Stimulated activated CD4-positive, alpha-beta T cell treated with anti-CD3 and anti-CD28 coated beads, Interleukin-4, amount 100 ng/mL, for 48 hours (primary cell): ENCODE results near the gene ITGA8.
"Not testable (repeated sequence)": the region's sequence is repeated elsewhere in the genome, so short reads cannot be mapped to it uniquely, and the experiment has no call there.

Experiments
- DNase-seq, 2 donors: peaks; one replicate each; pipeline ENCODE4 v3.0.0-alpha.2; 2020; ENCODE audit warnings: low read depth in 2 of 2

ITGA8 gene

GRCh38 chr10:15681076-15681475 lies 38.6 kb downstream of the ITGA8 start:
- no peak for DNase-seq

GRCh38 chr10:15678851-15679250 lies 40.9 kb downstream of the ITGA8 start:
- no peak for DNase-seq

GRCh38 chr10:15672469-15672868 lies 47.3 kb downstream of the ITGA8 start:
- no peak for DNase-seq

- DNase-seq, result no peak
Observed at GRCh38 chr10:15670880-15671279, 48.8 kb downstream of the ITGA8 start.

DNA sequence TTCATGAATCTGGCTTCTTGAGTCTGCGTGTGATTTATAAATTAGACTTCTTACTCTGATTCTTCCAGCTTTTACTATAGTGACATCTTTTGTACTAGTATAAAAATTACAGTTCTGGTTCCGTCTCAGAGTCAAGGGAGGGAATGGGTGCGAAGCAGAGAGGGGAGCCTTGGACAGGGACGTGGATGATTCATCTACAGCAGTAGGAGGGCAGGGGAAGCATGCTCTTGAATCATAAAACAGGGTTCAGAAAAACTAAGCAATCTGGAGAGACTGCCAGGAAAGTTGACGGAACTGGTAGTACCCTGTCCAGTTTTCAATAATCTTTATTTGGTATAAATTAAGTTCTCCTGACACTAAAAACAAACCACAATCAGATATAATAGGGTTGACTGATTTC lies 58.1 kb downstream of the ITGA8 start:
- no peak for DNase-seq

DNA sequence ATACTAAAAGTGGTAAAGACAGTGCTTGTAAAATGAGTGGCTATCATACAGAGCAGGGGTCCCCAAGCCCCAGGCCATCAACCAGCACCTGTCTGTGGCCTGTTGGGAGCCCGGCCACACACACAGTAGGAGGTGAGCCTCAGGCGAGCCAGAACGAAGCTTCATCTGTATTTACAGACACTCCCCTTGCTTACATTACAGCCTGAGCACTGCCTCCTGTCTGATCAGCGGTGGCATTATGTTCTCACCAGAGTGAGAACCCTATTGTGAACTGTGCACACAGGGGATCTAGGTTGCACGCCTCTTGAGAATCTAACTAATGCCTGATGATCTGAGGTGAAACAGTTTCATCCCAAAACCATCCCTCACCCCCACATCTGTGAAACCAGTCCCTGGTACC lies 58.7 kb downstream of the ITGA8 start:
- DNase-seq, result no peak

- no peak for DNase-seq
Observed at GRCh38 chr10:15658069-15658702, 61.5 kb downstream of the ITGA8 start.

- DNase-seq, result no peak
Observed at GRCh38 chr10:15652757-15653156, 67.0 kb downstream of the ITGA8 start.

GRCh38 chr10:15652117-15652516 lies 67.6 kb downstream of the ITGA8 start:
- no peak for DNase-seq

GRCh38 chr10:15651175-15651574 lies 68.5 kb downstream of the ITGA8 start:
- no peak for DNase-seq

DNA sequence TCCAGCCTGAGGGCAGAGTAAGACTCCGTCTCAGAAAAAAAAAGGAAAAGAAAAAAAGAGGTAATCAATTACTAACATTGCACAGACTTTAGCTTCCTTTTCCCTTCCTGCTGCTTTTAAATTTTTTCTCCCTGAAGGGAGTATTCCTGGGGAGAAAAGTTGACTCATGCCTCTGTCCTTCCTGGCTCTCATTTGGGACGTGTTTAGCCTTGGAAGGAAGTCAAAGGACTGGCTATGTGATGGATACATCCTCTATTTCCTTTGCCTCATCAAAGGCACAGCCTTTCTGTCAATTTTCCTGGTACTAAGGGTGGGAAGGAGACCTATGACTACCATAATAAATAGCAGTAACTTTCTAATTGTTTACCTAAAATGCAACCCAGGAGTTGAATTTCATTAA lies 77.6 kb downstream of the ITGA8 start:
- no peak for DNase-seq

DNA sequence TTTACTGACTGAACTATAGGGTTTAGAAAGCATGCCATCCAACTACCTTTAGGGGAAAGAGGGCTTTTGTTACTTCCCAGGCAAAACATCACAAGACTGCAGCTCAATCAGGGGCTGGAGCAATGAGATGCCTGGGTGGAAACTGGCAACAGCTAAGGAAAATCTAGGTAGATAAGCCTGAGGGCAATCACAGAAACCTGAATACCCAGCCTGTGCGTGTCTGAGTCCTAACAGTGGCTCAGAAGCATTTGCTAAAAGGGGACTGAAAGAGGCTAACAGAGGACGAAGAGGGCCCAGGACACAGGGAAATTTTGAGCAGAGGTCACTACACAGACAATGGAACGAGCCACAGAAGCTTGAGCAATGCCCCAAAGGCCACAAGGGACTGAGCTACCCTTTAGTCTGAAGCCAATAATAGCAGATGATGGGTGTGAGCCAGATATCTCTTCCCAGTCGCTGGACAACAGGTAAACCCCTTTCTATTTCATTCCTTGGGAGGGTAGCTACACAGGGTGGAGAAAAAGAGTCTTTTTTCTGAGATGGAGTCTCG lies 79.1 kb downstream of the ITGA8 start:
- no peak for DNase-seq

DNA sequence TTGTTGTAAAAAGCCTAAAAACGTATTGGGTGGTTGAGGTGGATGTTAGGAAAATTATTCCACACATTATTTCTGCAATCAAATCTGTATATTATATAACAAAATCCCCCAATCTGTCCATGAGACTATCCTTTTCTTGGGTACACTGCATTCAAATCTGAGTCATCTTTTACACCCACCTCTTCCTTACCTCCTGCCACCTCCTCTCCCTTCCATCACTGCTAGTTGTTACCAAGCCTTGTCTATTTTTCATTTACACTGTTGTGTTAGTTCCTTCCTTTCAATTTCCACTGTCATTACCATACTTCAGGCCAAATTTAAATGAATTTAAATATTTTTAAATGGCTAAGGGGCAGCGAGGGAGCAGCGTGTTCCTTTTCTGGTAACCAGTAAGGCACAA lies 83.3 kb downstream of the ITGA8 start:
- DNase-seq, result no peak

GRCh38 chr10:15632456-15633091 lies 87.1 kb downstream of the ITGA8 start:
- DNase-seq, result no peak

DNA sequence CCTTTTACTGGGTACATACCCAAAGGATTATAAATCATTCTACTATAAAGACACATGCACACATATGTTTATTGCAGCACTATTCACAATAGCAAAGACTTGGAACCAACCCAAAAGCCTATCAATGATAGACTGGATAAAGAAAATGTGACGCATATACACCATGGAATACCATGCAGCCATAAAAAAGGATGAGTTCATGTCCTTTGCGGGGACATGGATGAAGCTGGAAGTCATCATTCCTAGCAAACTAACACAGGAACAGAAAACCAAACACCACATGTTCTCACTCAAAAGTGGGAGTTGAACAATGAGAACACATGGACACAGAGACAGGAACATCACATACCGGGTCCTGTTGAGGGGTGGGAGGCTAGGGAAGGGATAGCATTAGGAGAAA lies 88.5 kb downstream of the ITGA8 start:
- not testable (repeated sequence) for DNase-seq

DNA sequence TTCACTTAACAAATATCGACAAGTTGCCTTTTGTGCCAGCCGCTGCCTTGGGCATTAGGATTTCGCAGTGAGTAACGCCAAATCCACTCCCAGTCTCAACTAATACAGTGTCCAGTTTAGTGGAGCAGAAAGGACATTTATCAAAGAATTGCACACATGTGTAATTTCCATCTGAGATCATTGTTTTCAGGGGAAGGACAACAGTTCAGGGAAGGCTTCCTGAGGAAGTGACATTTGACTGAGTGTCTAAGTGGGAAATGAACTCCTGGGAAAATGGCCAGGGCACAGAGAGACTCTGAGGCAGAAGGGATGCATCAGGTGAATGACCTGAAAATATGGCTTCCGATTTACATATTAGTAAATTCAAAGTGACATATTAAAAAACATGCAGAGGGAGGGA lies 89.4 kb downstream of the ITGA8 start:
- no peak for DNase-seq

DNA sequence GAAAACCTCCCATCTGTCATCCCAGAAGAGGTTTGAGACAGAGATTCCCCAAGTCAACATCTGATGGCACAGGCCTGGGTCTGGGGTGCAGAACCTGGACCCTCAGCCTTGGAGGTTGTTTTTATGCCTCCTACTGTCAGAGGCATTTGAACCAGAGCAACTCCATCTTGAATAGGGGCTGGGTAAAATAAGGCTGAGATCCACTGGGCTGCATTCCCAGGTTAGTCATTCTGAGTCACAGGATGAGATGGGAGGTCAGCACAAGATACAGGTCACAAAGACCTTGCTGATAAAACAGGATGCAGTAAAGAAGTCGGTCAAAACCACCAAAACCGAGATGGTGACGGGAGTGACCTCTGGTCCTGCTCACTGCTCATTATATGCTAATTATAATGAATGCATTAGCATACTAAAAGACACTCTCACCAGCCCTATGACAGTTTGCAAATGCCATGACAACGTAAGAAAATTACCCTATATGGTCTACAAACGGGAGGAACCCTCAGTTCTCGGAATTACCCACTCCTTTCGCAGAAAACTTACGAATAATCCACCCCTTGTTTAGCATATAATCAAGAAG lies 92.0 kb downstream of the ITGA8 start:
- no peak for DNase-seq

DNA sequence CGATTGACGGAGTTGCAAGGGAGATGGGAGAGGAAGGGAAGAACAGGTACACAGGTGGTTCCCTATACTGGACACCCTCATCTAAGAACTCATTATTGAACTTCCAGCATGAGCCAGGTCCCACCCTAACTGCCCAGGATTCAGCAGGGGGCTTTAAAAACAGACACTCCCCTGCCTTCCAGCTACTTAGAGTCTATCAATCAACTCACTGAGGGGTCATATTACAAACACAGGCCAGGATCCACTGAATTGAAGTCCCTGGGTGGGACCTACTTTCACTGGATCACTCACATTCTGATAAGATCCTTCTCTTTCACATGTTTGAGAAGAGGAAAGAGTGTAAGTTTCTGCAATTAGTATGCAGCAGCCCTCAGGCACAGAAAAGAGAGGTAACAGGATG lies 92.8 kb downstream of the ITGA8 start:
- no peak for DNase-seq

DNA sequence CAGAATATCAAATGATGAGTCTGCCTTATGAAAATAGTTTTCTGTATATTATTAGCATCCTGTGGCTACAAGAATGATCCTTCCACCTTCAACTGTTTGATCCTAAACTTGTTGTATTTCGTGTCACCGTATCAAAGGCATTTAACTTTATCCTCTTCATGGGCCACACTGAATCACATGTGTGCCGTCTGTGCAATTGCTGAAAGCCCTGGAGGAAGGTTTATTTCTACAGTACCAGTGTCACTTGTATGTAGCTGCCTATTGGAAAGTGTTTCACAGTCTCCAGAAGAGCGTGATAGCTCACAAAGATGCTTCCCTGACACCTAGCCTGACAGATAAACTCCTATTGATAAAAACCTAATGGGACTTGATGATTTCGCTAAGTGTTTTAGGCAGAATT lies 94.5 kb downstream of the ITGA8 start:
- DNase-seq, result no peak

- no peak for DNase-seq
Observed at GRCh38 chr10:15624401-15625196, 95.1 kb downstream of the ITGA8 start.

DNA sequence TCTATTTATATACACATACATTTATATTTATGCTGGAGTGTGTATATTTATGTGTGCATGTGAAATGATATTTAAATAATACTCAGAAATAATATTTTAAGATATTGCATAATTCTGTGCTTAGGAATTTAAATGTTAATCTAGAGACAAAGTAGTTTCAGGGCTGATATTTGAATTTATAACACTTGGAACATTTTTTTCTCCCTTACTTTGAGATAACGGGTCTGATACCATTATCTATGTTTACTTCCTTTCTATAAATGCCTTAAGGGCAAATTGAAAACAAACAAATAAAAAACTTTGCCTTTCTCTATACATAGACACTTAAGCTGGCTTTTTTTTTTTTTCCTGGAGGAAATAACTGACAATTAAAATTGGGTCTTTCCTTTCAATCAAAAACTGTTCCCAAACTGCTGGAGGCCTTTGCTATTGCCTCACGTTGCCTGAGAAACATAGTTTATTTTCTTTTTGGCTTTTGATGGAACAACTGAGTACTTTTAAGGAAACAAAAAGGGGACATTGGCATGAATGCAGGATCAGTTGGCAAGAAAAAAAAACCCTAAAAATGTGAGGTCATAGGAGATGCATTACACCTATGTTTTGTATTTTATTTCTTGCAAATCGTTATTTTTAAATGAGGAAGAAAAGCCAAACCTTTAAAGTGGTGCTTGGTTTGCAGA lies 98.7 kb downstream of the ITGA8 start:
- no peak for DNase-seq

GRCh38 chr10:15620337-15620736 lies 99.4 kb downstream of the ITGA8 start:
- DNase-seq, result no peak
